Right hindlimb (tissue), 1 donor: Measurements from ENCODE around the gene HEPACAM.

Experiments
- DNase-seq: peaks from one replicate; pipeline ENCODE4 v3.0.0-alpha.2; 2018

Gene HEPACAM

DNA sequence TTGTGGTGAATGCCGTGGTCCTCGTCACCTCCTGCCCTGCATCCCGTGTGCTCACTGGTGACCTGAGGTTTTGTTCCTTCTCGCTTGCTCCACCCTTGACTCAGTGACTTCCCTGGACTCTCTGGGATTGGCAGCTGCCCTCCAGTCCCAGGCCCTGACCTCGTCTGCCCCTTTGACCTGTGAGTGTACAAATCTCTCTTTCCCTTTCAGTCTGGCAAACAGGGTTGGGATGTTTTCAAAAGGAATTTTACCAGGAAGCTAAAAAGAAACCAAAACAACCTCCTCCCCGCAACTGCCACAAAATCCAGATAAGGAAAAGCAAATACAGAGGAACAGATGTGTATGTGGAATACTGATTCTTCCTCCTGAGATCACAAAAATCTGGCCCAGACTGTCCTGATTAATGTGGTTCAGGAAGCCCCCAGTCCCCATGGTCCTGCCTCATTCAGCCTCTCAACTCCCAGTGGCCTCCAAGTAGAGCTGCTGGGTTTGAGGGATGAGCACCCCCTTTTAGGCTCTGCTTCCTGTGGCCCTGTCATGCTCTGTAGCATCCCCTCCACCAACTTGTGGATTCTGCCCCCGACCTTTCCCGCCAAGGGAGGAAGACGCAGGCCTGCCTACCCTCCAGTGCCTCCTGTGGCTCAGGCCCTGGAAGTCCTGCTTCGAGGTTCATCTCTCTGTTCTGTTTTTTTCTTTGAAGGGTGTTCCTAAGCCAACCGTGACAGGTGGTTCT is 53.3 kb downstream of the HEPACAM start:
- no peak for DNase-seq

DNA sequence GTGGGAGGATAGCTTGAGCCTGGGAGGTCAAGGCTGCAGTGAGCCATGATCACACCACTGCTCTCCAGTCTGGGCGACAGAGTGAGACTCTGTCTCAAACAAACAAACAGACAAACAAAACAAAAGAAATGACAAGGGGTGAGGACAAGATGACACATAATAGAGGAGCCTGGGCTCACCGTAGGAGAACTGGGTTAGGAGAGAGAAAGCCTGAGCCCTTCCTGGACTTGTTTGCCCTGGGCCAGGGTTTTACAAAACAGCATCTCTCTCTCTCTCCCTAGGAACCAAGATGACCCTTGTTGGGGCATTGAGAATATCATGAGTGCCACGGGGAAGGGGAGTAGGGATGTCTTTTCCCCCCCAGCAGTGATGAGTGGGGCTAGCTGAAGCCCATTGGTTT is 54.9 kb downstream of the HEPACAM start:
- DNase-seq, result no peak

DNA sequence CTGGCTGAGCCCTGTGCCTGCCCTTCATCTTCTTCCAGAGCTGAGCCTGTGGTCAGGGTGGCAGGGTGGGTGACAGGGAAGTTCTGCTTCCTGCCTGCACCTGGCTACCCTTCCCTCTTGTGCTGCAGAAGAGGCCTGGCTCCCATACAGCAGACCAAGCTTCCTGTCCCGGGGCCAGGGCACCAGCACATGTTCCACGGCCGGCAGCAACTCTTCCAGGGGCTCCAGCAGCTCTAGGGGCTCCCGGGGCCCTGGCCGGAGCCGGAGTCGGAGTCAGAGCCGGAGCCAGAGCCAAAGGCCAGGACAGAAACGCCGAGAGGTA is 55.6 kb downstream of the HEPACAM start:
- no peak for DNase-seq

DNA sequence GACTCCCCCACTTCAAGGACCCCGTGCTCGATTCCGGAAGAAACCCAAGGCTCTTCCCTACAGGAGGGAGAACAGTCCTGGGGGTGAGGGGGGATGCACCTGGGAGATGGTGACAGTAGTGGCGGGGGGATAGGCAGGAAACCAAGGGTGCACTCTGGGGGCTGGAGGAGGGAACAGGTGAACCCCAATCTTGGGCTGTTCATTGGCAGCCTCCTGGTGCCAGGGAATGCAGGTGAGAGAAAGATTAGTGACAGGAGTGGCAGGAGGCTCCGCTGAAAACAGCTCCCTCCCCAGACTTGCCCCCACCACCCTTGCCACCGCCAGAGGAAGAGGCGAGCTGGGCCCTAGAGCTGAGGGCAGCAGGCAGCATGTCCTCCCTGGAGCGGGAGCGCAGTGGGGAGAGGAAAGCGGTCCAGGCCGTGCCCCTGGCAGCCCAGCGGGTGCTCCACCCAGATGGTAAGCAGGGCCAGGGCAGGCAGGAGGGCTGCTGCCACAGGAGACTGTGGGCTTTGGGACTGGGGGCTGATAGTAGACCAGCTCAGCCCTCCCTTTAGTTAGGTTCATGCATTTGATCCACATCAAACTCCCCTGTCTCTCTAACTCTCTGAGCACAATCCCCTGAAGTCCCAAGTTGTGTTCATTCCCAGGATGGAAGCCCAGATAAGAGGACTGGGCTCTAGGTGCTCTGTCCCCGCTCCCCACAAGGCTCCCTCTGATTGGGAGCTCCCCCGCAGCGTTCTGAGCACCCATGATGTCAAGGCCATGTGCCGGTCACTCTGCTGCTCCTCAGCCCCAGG is 56.2 kb downstream of the HEPACAM start:
- no peak for DNase-seq

DNA sequence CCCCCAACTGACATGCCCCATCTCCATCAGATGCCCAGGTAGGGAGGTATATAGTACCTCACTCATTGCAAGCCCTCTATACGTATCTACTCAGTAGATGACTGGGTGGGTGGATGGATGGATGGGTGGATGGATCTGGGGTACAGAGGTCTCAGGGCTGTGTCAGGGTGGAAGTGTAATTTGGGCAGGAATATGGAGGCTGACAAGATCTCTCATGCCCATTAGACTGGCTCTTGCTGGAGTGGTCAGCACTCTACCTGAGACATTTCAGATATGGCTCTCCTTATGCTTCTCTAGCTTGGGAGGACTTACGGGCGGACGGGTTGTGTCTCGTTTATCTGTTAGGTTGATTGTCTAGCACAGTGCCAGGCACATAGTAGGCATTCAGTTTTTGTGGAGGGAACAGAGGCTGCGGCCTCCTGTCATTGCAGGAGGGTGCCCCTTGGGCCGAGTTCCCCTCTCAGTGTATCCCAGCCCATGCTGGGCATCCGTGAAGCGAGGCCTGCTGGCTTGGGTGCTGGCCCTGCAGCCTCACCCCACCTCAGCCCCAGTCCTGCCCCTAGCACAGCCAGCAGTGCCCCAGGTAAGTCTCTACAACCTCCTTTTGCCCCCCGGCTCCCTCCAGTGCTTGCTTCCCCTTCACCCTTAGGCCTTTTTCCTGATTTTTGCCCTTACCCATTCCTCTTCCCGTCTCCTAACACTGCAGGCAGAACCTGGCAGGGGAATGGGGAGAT is 56.9 kb downstream of the HEPACAM start:
- no peak for DNase-seq

DNA sequence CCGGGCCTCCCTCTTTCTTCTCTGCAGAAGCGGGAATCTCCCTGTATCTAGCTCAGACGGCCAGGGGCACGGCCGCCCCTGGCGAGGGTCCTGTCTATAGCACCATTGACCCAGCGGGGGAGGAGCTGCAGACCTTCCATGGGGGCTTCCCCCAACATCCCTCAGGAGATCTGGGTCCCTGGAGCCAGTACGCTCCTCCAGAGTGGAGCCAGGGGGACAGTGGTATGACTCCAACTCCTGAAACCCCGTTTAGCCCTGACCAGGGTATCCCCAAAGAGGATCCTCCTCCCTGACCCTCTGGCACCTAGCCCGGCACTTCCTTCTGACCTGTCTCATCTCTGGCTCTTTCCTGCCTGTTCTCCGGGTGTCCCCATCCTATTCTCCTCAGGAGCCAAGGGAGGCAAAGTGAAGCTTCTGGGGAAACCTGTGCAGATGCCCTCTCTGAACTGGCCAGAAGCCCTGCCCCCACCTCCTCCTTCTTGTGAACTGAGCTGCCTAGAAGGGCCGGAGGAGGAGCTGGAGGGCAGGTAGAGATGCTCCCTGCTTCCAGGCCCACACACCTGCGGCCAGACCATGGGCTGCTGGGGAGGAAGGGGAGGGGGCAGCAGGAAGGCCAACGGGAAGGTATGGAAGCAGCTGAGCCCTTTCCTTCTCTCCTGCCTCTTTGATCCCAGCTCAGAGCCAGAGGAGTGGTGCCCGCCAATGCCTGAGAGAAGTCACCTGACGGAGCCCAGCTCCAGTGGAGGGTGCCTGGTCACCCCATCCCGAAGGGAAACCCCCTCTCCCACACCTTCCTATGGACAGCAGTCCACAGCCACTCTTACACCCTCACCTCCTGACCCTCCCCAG is 57.7 kb downstream of the HEPACAM start:
- no peak for DNase-seq

DNA sequence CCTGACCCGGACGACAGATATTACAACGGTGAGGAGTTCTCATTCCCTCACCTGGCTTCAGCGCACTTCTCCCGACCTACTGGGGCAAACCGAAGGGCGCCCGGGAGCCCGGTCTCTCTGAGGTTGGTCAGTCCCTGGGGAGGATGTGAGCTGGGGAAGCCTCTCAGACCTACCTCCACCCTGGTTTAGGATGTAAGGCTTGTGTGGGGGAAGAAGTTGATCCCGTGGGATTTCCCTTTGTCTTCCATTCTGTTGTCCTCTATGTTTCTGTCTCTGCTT is 58.3 kb downstream of the HEPACAM start:
- no peak for DNase-seq

DNA sequence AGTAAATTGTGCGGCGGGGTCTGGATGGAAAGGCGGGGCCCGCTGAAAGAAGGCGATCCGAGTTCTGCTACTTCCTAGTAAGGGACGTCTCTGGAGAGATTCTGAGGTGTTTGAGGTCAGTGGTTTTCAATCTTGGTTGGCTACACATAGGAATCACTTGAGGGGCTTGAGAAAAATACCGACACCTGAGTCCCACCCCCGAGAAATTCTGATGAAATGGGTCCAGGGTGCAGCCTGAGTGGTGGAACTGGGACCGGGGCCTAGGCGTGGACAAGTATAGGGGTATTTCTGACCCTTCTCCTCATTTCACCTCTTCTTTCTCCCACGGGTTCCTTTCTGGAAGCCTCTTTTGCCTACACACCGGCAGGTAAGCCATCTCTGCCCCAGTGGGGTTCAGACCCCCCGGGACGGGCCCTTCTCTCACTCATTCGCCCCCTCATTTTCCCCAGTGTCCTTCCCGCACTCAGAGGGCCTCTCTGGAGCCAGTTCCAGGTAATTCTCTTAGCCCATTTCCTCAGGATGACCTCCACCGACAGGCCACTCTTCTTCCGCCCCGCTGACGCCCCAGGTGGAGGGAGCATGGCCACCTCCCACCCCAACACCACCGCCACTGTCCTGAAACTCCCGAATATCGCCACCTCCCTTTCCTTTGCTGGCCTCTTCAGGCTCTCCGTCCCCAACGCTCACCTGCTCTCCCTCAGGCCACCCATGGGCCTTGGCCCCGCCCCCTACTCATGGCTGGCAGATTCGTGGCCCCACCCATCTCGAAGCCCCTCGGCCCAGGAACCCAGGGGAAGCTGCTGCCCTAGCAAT is 58.8 kb downstream of the HEPACAM start:
- no peak for DNase-seq

DNA sequence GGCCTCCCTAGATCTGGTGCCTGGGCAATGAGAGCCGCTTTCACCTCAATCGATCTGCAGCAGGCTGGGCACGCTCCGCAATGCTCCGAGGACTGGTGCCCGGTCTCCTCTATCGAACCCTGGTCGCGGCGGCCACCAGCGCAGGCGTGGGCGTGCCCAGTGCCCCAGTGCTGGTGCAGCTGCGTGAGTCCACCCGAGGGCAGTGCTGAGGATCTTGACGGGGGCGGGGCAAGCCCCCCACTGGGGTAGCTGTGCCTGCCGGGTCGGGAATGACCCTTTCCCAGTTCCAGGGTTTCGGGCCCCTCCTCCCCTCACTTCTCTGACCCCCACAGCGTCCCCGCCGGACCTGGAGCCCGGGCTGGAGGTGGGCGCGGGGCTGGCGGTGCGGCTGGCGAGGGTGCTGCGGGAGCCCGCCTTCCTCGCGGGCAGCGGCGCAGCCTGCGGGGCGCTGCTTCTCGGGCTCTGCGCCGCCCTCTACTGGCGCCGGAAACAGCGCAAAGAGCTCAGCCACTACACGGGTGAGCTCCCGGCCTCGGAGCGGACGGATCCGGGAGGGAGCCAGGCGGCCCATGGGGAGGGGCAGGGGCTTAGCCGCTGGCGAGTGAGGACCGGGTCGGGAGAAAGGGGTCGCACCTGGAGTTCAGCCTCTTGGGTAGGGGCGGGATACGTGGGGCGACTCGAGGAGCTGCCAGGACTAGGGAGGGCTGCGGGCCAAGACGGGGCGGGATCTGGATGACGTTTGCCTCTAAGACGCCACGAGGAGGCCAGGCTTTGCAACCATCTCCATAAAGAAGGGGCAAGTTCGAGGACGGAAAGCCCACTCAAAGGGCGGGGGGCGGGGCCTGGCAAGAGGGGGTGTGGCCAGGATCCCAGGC is 59.7 kb downstream of the HEPACAM start:
- DNase-seq, result peak; percentile 96

DNA sequence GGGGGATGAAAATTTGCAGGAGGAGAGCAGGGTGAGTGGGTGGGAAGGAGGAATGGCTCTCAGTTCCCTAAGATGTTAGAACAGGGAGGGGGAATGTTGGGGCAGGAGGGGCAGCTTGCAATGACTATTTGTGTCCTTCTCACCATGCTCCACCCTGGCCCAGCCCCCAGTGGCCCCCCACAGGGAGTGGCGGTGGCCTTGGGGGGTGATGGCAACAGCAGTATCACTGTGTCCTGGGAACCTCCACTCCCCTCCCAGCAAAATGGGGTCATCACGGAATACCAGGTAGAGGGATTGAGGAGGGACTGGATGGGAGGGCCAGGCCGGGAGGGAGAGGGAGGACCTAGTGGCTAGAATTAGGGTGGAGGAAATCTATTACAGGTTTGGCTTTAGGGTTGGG is 60.4 kb downstream of the HEPACAM start:
- DNase-seq, result no peak

DNA sequence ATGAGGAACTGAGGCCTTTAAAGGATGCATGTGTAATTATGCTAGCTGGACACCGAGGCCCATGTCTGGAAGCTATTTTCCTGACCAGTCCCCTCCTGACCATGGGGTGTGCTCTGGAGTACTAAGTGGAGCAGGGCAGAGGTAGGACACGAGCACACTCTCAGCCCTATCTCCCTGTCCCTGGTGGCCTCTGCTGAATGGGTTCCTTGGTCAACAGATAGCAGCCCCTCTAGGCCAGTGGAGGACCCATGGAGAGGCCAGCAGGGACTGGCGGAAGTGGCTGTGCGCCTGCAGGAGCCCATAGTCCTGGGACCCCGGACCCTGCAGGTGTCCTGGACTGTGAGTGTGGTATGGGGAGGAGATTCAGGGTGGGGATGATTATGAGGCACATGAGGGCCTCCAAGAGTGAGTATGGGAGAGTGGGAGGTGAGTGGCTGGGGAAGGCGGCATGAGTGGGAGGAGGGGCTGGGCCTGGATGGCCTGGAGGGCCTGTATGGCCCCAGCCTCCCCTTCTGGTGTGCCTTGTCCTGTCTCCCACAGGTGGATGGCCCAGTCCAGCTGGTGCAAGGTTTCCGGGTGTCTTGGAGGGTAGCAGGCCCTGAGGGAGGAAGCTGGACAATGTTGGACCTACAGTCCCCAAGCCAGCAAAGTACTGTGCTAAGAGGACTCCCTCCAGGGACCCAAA is 61.1 kb downstream of the HEPACAM start:
- no peak for DNase-seq

DNA sequence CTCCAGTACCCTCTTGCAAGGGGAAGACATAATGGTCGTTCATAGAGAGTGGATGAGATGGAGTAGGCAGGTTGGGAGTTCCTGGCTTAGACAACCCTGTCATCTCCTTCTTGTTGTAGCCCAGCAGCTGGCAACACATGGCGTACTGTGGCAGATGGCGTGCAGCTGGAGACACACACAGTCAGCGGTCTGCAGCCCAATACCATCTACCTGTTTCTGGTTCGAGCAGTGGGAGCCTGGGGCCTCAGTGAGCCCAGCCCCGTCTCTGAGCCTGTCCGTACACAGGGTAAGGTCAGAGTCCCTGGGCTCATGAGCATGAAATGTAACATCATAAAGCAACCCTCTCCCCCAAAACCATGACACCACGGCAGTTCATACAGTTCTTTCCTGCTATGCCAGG is 61.9 kb downstream of the HEPACAM start:
- no peak for DNase-seq

DNA sequence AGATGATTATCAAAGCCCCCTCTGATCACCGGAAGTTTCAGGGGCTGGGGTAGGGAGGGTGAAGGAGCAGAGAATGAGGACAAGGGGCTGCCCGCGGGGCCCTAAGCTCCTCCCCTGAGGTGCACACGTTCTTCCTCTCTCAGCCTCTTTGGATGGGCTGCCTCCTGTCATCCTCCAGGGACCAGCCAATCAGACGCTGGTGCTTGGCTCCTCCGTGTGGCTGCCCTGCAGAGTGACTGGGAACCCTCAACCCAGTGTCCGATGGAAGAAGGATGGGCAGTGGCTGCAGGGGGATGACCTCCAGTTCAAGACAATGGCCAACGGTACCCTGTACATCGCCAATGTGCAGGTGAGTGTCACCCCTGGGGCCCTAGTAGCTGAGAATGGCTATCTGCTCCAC is 63.1 kb downstream of the HEPACAM start:
- DNase-seq, result no peak

DNA sequence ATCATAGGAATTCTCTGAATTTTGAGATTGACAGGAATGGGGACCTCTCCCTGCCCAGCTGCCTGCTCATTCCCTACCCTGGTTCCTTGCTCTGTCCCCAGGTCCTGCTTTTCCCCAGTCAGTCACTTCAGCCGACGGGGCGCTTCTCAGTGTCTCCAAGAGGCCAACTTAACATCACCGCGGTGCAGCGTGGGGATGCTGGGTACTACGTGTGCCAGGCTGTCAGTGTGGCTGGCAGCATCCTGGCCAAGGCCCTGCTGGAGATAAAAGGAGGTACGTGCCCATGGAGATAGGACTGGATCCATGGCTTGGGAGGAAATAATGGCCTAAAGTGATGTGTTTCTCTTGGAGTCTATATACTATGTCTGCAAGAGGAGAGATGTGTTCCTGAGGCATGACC is 63.6 kb downstream of the HEPACAM start:
- no peak for DNase-seq

DNA sequence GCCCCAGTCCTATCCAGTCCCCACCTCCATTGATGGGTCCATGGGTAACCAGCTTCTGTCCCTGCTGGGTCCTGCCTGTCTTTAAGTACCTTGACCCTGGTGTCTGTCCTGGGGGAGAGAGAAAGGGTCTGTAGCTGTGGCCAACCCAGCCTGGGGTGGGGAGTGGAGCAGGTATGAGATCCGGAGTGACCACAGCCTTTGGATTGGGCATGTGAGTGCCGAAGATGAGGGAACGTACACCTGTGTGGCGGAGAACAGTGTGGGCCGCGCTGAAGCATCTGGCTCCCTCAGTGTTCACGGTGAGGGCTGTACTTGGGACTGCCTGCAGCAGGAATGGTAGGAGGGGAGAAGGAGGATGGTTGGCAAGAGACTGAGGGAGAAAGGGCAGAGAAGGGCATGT is 65.4 kb downstream of the HEPACAM start:
- DNase-seq, result no peak

DNA sequence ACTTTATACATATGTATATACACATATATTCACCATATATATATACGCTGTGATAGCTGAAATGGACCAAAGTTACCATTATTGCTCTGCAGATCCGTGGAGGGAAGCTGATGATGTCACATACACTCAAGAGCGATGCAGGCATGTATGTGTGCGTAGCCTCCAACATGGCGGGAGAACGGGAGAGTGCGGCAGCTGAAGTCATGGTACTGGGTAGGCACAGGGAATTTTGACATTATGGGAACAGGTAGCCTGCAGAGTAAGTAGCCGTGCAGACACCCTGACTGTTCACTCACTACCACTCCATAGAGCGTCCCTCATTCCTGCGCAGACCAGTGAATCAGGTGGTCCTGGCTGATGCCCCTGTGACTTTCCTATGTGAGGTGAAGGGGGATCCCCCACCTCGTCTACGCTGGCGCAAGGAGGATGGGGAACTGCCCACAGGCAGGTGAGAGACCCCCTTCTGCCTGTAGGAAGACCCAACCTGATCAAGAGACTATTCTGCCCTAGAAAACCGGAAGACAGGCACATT is 65.9 kb downstream of the HEPACAM start:
- DNase-seq, result no peak

DNA sequence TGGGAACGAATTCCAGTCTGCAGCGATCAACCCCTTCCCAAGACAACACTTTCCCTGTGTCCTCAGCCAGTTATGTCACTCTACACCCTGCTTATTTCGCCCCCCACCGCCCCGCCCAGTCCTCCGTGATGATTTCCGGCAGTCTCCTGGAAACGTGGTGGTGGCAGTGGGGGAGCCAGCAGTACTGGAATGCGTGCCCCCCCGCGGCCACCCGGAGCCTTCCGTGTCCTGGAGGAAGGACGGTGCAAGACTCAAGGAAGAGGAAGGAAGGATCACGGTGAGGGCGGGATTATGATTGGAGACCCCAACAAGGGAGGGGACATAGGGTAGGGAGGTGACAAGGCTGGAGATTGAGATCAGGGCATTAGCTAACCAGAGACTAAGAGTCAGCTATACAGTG is 66.5 kb downstream of the HEPACAM start:
- DNase-seq, result no peak
